Esophagus squamous epithelium (tissue), 4 donors: ENCODE data around the gene PDS5B.

ENCODE experiments used
- POLR2A ChIP-seq, 4 donors: fragments of 450-650 bp; IDR thresholded peaks; one replicate each; pipeline ENCODE4 v1.6.1; 2017; ENCODE audit warnings: antibody characterized with exemption in 4 of 4, mild to moderate bottlenecking in 4 of 4, moderate library complexity in 3 of 4
- TF ChIP-seq, protein P1 (sequence below), 6 experiments: fragments of 450-650 bp in 4 of 6; fragments of 200-600 bp in 2 of 6; sonication (generic) in 2 of 6; IDR thresholded peaks; one replicate each; pipeline ENCODE4 v1.5.1; 2016 to 2019; ENCODE audit warnings: antibody characterized with exemption in 6 of 6, mild to moderate bottlenecking in 4 of 6, moderate library complexity in 4 of 6

DNA sequence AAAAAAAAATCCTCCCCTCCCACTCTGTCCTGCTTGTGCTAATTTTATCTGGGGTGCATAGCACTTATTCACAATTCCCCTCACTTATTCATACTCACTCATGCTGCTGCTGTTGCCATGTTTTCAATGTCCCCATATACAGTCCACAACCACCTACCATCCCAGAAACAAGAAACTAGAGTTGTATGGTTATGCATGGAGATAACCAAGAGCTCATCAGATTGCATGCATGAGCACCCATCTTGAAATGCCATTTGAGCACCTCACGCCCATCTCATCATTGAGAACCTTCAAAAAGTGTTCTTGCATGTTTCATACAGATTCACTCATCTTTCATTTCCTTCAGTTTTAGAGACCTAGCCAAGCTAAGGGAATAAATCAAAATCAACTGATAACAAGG, 32.5 kb upstream of the PDS5B start:
- TF ChIP-seq, protein P1, sequence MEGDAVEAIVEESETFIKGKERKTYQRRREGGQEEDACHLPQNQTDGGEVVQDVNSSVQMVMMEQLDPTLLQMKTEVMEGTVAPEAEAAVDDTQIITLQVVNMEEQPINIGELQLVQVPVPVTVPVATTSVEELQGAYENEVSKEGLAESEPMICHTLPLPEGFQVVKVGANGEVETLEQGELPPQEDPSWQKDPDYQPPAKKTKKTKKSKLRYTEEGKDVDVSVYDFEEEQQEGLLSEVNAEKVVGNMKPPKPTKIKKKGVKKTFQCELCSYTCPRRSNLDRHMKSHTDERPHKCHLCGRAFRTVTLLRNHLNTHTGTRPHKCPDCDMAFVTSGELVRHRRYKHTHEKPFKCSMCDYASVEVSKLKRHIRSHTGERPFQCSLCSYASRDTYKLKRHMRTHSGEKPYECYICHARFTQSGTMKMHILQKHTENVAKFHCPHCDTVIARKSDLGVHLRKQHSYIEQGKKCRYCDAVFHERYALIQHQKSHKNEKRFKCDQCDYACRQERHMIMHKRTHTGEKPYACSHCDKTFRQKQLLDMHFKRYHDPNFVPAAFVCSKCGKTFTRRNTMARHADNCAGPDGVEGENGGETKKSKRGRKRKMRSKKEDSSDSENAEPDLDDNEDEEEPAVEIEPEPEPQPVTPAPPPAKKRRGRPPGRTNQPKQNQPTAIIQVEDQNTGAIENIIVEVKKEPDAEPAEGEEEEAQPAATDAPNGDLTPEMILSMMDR (IDR thresholded peaks at IDR 0.05), result no peak
- no peak for TF ChIP-seq POLR2A (IDR thresholded peaks at IDR 0.05)
